Activated CD4-positive, alpha-beta T cell treated with anti-CD3 and anti-CD28 coated beads for 4 hours (primary cell): Measurements from ENCODE around the gene OR5K1.

Experiments
- DNase-seq, 2 donors: peaks; one replicate each; pipeline ENCODE4 v3.0.0-alpha.2; 2020

OR5K1 gene

DNA sequence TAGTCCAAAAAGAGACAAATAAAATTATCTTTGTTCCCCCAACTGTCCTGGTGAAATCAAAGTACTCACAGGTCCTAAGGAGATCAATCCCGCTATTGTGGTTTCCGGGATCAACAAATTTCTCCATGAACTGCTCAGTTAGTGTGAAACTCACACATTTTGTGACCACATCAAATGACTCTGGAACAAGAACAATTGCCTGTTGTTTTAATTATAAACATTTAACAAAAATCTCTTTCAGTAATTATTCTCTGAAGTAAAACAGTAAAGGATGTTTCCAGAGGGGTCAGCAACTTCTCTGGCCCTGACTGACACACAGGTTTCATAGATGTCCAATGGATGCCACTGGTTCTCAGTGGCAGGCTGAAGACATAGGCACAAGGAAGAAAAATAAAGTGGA is 55.8 kb downstream of the OR5K1 start:
- no peak for DNase-seq

DNA sequence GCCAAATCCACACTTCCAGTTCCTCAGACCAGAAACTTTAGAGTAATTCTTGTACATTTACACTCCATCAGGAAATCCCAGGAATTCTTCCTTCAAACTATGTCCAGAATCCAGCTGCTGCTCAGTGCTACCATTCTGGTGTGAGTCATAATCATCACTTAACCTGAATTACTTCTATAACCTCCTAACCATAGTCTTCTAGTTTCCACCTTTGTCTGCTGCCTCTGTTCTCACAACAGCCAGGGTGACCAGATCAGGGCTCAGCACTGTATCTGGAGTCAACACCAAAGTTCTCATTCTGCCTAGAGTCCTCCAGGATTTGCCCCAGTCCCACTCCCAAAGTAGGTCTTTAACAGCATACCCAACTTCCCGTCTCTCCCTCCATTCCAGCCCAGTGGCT is 56.4 kb downstream of the OR5K1 start:
- DNase-seq, result no peak

DNA sequence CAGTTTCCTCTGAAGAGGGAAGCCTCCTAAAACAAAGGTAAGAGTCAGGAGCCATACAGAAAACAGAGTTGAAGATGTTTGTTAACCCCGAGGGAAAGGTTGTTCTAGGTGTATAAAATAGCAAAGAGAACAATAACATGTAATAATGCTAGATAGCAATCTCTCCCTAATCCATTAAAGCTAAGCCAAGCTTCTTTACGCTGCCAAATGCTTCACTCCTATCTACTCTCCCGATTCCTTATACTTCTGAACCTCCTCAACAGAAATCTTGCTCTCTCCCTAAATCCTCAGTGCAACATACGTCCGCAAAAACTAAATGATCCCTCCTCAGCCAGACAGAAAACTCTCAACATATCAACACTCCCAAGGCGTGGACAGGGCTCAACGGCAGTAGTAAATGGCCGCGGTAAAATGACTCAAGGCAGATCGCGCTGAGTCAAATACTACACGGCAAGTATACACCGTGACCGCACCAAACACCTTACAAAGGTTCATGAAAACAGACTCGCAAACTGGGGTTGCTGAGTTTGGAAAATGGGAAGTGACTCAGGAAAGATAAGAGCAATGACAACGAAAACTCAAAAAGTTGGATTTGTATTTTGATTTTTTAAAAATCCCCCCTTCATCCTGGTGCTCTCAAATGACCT is 59.0 kb downstream of the OR5K1 start:
- peak; percentile 54 to 56 for DNase-seq
